Transverse colon (tissue), 3 donors: Measurements from ENCODE around the gene SARDH.

ENCODE experiments used
- CTCF ChIP-seq, 5 experiments: fragments of 200-600 bp in 3 of 5; fragments of 450-650 bp in 2 of 5; sonication (generic) in 3 of 5; IDR thresholded peaks; 1 replicate in 2 of 5; 2 replicates in 3 of 5; pipeline ENCODE4 v1.5.1; 2016 to 2017; ENCODE audit warnings: antibody characterized with exemption in 5 of 5, inconsistent platforms in 3 of 5, mild to moderate bottlenecking in 2 of 5, moderate library complexity in 1 of 5
- EP300 ChIP-seq: sonication (generic); formaldehyde crosslinking; IDR thresholded peaks from one replicate; pipeline ENCODE4 v1.6.1; 2017; ENCODE audit warnings: antibody characterized with exemption, low read depth
- POLR2A ChIP-seq: fragments of 450-650 bp; IDR thresholded peaks from one replicate; pipeline ENCODE4 v1.6.1; 2016; ENCODE audit warnings: antibody characterized with exemption, mild to moderate bottlenecking, moderate library complexity

DNA sequence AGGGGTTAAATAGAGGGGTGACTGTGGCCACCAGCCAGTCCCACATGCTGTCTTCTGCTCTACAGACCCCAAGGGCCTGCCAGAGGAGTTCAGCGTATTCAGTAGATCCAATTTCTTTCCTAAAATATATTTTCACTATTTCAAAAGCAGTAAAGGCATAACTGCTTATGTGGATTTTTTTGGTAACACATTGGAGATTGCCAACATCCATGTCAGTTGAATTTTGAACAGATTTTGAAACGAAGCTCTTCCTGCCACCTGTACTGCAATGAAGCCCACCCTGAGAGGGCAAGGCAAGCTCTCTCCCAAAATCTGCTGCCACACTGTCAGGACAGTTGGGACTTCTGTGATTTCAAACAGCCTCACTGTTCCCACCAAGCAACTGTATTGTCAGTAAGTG, 37.1 kb upstream of the SARDH start:
- TF ChIP-seq EP300, result no peak
- no peak for TF ChIP-seq POLR2A
- TF ChIP-seq CTCF (IDR thresholded peaks at IDR 0.05), result no peak
